ENCODE measurements around the gene RAVER1. TPM values are rescaled to one million over a fixed set of nuclear protein-coding genes. Genes with fewer than 3 reads are reported as not detected.
"Not testable (repeated sequence)": the region's sequence is repeated elsewhere in the genome, so short reads cannot be mapped to it uniquely, and the experiment has no call there.

The RAVER1 gene
- total RNA-seq, 1 donor from 2014 or later: 78.2 TPM

DNA sequence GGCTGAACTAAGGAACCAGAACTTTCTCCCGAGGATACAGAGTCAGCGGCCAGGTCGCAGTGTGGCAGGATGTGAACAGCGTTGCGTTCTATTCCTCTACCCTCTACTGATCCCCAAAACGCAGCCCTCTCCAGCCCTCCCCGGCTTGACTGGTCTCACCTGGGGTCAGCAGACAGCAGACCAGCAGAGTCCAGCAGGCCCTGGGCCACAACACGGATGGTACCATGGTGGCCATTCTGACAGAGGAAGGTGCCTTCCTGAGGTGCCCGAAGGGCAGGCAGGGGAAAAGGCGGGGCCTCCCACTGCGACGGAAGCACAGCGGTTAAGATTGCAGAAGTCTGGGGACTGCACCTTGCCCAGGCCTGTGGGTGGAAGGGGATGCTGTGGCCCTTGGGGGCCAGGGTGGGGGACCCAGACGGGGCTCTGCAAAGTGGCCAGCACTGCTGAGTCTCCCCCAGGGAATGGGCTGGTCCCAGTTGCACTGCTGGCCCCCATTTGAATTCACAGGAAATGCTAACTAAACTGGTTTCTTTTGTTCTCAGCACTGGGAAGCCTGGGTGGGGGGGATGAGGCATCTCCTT, 6.1 kb upstream of the RAVER1 start, which contains the start of gene ICAM3:
TSS of gene ICAM3 (minus strand) at position 245 of the 581 bp plus-strand sequence. CDS start at position 235, 10 bp downstream.
- no peak for DNase-seq (ENCODE audit: low read depth, low spot score)
- H3K27me3 Mint-ChIP-seq (ENCODE audit: low read depth): no peaks in the 10 kb centered on the region
- H3K27ac Mint-ChIP-seq (ENCODE audit: unreplicated experiment): no peak within 1 kb of the TSS
- peaks cover 7% of the 10 kb centered on the region for H3K4me1 Mint-ChIP-seq
- TF ChIP-seq, protein P1, sequence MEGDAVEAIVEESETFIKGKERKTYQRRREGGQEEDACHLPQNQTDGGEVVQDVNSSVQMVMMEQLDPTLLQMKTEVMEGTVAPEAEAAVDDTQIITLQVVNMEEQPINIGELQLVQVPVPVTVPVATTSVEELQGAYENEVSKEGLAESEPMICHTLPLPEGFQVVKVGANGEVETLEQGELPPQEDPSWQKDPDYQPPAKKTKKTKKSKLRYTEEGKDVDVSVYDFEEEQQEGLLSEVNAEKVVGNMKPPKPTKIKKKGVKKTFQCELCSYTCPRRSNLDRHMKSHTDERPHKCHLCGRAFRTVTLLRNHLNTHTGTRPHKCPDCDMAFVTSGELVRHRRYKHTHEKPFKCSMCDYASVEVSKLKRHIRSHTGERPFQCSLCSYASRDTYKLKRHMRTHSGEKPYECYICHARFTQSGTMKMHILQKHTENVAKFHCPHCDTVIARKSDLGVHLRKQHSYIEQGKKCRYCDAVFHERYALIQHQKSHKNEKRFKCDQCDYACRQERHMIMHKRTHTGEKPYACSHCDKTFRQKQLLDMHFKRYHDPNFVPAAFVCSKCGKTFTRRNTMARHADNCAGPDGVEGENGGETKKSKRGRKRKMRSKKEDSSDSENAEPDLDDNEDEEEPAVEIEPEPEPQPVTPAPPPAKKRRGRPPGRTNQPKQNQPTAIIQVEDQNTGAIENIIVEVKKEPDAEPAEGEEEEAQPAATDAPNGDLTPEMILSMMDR (conservative IDR thresholded peaks at IDR 0.05): no peak
- H3K4me3 Mint-ChIP-seq: peak within 1 kb of the TSS; percentile 67
- no peaks in the 10 kb centered on the region for H3K36me3 Mint-ChIP-seq (ENCODE audit: low read depth)
- no peaks in the 10 kb centered on the region for H3K9me3 Mint-ChIP-seq

DNA sequence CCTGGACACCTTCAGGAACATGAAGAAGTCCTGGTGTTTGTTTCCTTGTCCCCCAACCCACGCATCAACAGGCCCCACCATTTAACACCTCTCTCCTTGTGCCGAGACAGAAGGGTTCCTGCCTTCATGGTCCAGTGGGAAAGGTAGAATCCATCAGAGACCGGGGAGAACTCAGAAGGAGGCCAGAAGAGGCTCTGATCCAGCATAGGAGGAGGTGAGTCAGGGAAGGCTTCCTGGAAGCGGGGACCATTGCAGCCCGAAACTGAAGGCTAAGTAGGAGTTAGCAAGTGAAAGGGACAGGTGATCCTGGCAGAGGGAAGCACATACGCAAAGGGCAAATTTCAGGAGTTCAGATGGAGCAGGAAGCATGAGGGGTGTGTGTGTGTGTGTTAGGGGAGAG, 5.6 kb upstream of the RAVER1 start:
- Mint-ChIP-seq H3K27me3 (ENCODE audit: low read depth) (no peaks in the 10 kb centered on the region), H3K36me3 (ENCODE audit: low read depth) (no peaks in the 10 kb centered on the region), H3K4me3 (no peak overlapping the region), H3K9me3 (no peaks in the 10 kb centered on the region), H3K4me1 (peaks cover 12% of the 10 kb centered on the region), H3K27ac (ENCODE audit: unreplicated experiment) (no peak overlapping the region)
- TF ChIP-seq, protein P1 (conservative IDR thresholded peaks at IDR 0.05): no peak
- DNase-seq (ENCODE audit: low read depth, low spot score): no peak

DNA sequence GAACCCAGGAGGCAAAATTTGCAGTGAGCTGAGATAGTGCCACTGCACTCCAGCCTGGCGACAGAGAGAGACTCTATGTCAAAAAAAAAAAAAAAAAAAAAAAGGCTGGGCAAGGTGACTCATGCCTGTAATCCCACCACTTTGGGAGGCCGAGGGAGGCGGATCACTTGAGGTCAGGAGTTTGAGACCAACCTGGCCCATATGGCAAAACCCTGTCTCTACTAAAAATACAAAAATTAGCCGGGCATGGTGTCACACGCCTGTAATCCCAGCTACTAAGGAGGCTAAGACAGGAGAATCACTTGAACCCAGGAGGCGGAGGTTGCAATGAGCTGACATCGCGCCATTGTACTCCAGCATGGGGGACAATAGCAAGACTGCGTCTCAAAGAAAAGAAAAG, 3.4 kb upstream of the RAVER1 start:
- H3K27ac Mint-ChIP-seq (ENCODE audit: unreplicated experiment); H3K27me3 Mint-ChIP-seq (ENCODE audit: low read depth); H3K36me3 Mint-ChIP-seq (ENCODE audit: low read depth); H3K9me3 Mint-ChIP-seq; H3K4me3 Mint-ChIP-seq; DNase-seq (ENCODE audit: low read depth, low spot score): not testable (repeated sequence)
- peaks cover 32% of the 10 kb centered on the region for H3K4me1 Mint-ChIP-seq

DNA sequence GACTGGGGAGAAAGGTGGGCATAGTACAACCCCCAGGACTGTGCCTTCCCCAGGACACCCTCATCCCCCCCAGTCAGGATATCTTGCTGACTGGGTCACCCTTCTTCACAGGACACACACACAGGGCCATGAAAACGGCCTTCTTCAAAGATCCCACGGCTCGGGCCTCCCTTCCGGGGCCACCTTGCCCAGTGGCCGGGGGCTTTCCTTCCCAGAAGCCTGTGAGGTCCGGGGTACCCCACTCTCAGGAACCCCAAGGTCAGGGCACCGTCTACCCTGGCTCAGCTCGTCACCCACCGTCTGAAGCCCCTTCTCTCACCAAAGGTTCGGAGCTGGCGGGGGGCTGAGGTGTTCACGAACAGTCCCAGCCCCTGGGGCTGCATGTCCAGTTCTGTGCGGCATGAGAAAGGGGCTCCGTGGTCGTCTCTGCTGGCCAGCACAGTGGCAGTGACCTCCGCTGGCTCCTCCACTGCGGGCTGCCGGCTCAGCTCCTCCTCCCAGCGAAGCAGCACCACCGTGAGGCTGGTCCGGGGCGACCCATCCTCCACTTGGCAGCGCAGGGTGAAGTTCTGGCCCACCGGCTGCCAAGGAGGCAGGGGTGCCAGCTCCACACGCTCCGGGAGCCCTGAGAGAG, 2.1 kb upstream of the RAVER1 start:
- Mint-ChIP-seq H3K9me3 (no peaks in the 10 kb centered on the region), H3K27me3 (ENCODE audit: low read depth) (no peaks in the 10 kb centered on the region), H3K27ac (ENCODE audit: unreplicated experiment) (no peak overlapping the region), H3K4me3 (peak overlapping the region; percentile 99), H3K36me3 (ENCODE audit: low read depth) (no peaks in the 10 kb centered on the region), H3K4me1 (peaks cover 32% of the 10 kb centered on the region)
- no peak for DNase-seq (ENCODE audit: low read depth, low spot score)
- TF ChIP-seq, protein P1 (conservative IDR thresholded peaks at IDR 0.05): no peak

DNA sequence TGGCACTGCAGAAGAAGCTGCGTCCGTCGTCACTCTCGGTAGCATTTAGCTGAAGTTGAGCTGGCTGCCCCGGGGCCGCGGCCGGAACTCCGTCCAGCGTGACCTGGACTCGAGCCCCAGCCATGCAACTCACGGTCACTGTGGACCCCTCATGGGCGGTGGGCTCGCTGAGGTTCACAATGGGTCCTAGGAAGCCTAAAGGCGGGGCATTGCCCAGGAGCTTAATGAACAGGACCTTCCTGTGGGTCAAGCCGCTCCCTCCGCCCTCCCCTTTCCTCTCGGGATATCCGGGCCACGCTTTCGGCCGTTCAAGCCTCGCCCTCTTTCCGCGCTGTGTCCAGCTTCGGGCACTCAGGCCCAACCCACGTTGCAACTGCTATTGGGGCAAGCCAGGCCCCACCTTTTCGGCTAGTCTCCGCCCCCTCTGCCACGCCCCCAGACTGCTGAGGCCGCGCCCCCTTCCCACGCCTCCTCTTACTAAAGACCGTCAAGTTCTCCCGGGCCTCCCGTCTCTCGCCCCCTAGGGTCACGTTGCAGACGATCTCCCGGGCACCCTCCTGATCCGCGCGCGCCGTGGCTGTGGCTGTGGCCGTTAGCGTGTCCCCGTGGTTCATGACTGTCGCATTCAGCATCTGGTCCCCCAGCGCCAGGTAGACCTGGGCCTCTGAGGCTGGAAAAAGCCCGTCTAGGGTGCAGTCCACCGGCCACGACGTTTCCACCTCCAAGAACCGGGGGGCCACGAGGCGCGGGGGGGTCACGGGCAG, 1.4 kb upstream of the RAVER1 start:
- H3K4me3 Mint-ChIP-seq: peak overlapping the region; percentile 99
- TF ChIP-seq, protein P1 (conservative IDR thresholded peaks at IDR 0.05): peak; percentile 16
- peak; percentile 95 for DNase-seq (ENCODE audit: low read depth, low spot score)
- no peaks in the 10 kb centered on the region for H3K9me3 Mint-ChIP-seq
- no peaks in the 10 kb centered on the region for H3K27me3 Mint-ChIP-seq (ENCODE audit: low read depth)
- H3K36me3 Mint-ChIP-seq (ENCODE audit: low read depth): peaks cover 3% of the 10 kb centered on the region
- peaks cover 32% of the 10 kb centered on the region for H3K4me1 Mint-ChIP-seq
- H3K27ac Mint-ChIP-seq (ENCODE audit: unreplicated experiment): peak overlapping the region; percentile 75
